ENCODE data around the gene C12orf60. TPM values are rescaled to one million over a fixed set of nuclear protein-coding genes. Genes with fewer than 3 reads are reported as not detected.

The C12orf60 gene
- total and polyA plus RNA-seq, 2 of the 8 experiments (the other 6 are each of a cell fraction or from before 2014, with no cell fraction given): 1.2 to 1.5 TPM

DNA sequence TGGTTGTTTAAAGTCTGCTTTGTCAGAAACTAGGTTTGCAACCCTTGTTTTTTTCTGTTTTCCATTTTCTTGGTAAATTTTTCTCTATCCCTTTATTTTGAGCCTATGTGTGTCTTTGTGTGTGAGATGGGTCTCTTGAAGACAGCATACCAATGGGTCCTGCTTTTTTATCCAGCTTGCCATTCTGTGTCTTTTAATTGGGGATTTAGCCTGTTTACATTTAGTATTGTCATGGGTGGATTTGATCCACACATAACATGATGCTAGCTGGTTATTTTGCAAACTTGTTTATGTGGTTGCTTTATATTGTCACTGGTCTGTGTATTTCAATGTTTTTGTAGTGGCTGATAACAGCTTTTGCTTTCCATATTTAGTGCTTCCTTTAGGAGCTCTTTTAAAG, 57.0 kb downstream of the C12orf60 start:
- CTCF ChIA-PET (ENCODE audit: partially characterized antibody): interaction anchor here (0.7 to 1.5 kb wide), 3 partner anchors 12 to 508 kb away, joined by 3 to 4 read pairs (median 4); no protein-coding TSS in a partner anchor
- POLR2A ChIA-PET (ENCODE audit: partially characterized antibody): interaction anchor here (0.9 kb wide), 1 partner anchor 9 kb away, joined by 4 read pairs; no protein-coding TSS in a partner anchor
- TF ChIP-seq NRF1 (IDR thresholded peaks at IDR 0.05; ENCODE audit: low read depth, low read length): no peak
- no peak for TF ChIP-seq GABPA (IDR thresholded peaks at IDR 0.05; ENCODE audit: borderline replicate concordance, insufficient read depth, low read length)
- no peak for TF ChIP-seq HDAC2 (IDR thresholded peaks at IDR 0.05; ENCODE audit: borderline replicate concordance in 1 of 2, low read depth in 2 of 2, low read length in 2 of 2)
- TF ChIP-seq RFX5 (IDR thresholded peaks at IDR 0.05; ENCODE audit: borderline replicate concordance, low read depth, low read length): no peak
- no peak for TF ChIP-seq KDM5A (IDR thresholded peaks at IDR 0.05; ENCODE audit: low read length)

More for the DNA sequence above, 57.0 kb downstream of the C12orf60 start:
- Histone ChIP-seq H2BK12ac (ENCODE audit: low read depth, low read length) (no peak overlapping the region), H2BK120ac (replicated peaks; ENCODE audit: low read depth, low read length) (no peak overlapping the region), H3K79me1 (ENCODE audit: low read depth, low read length) (no peaks in the 10 kb centered on the region), H3K56ac (replicated peaks; ENCODE audit: insufficient read length, low read depth, low read length) (no peak overlapping the region), H3K9ac (replicated peaks in 1 of 4; ENCODE audit: extremely low read depth in 1 of 4, low read depth in 3 of 4, low read length in 3 of 4) (no peak overlapping the region), H3K4me3 (ENCODE audit: extremely low read depth in 1 of 4, insufficient read depth in 2 of 4, low read depth in 3 of 4, low read length in 4 of 4) (no peak overlapping the region), H3K14ac (ENCODE audit: insufficient read length) (no peak overlapping the region), H3K23ac (ENCODE audit: insufficient read length) (no peak overlapping the region), H4K5ac (ENCODE audit: insufficient read length, low read depth, low read length) (no peak overlapping the region), H3K79me2 (ENCODE audit: control insufficient read depth in 1 of 2, insufficient read depth in 2 of 2, low read length in 2 of 2) (no peaks in the 10 kb centered on the region), H3K4ac (replicated peaks; ENCODE audit: insufficient read length, low read depth, low read length) (no peak overlapping the region), H3K9me3 (ENCODE audit: insufficient read depth in 2 of 2, low read depth in 1 of 2, low read length in 1 of 2) (peaks cover 0 to 6% of the 10 kb centered on the region in 2 experiments; a peak in 1 of 4 replicates), H4K91ac (replicated peaks; ENCODE audit: insufficient read length, low read length) (no peak overlapping the region), H3K36me3 (ENCODE audit: control insufficient read depth in 2 of 4, insufficient read depth in 4 of 4, low read length in 3 of 4) (no peaks in the 10 kb centered on the region), H2AK5ac (ENCODE audit: low read depth, low read length) (no peak overlapping the region), H4K20me1 (replicated peaks in 1 of 2; ENCODE audit: control insufficient read depth in 1 of 2, insufficient read depth in 2 of 2, low read length in 2 of 2) (no peaks in the 10 kb centered on the region), H3K27ac (ENCODE audit: low read depth, low read length) (no peak overlapping the region), H2BK15ac (ENCODE audit: low read length) (no peak overlapping the region), H2BK20ac (ENCODE audit: low read length) (no peak overlapping the region), H2AFZ (ENCODE audit: low read length) (no peak overlapping the region), H3K27me3 (replicated peaks in 1 of 4; ENCODE audit: control insufficient read depth in 3 of 4, extremely low read depth in 1 of 4, insufficient read depth in 3 of 4, low read length in 3 of 4) (no peaks in the 10 kb centered on the region), H3K23me2 (ENCODE audit: low read depth, low read length) (no peaks in the 10 kb centered on the region), H2BK5ac (ENCODE audit: low read depth, low read length) (no peak overlapping the region), H4K8ac (ENCODE audit: extremely low read depth, insufficient read depth, low read length) (no peak overlapping the region), H3K18ac (ENCODE audit: extremely low read depth, low read length) (no peak overlapping the region), H3K4me1 (replicated peaks in 1 of 4; ENCODE audit: control insufficient read depth in 3 of 4, insufficient read depth in 4 of 4, low read length in 3 of 4) (no peaks in the 10 kb centered on the region), H3K4me2 (ENCODE audit: insufficient read depth in 1 of 2, low read depth in 2 of 2, low read length in 2 of 2) (no peak overlapping the region)
- FAIRE-seq (no peak), DNase-seq (ENCODE audit: low read depth in 1 of 2, low spot score in 2 of 2) (no peak)

All from H1 (cell line).